Gastrocnemius medialis (tissue), 4 donors: ENCODE measurements around the gene PNPT1. TPM values are rescaled to one million over a fixed set of nuclear protein-coding genes. Genes with fewer than 3 reads are reported as not detected.
"Not testable (repeated sequence)": the region's sequence is repeated elsewhere in the genome, so short reads cannot be mapped to it uniquely, and the experiment has no call there.

Experiments
- ATAC-seq, 2 donors: fragments of 150-250 bp; one replicate each; pipeline ENCODE4 v1.9.1; 2016
- DNase-seq, 2 donors: peaks; one replicate each; pipeline ENCODE4 v3.0.0-alpha.2; 2019
- H3K27ac ChIP-seq, 4 donors: fragments of 200-600 bp; sonication (generic); 1 replicate in 1 of 4; 2 replicates in 3 of 4; pipeline ENCODE4 v1.5.1; 2016 to 2018; ENCODE audit warnings: mild to moderate bottlenecking in 2 of 4, moderate library complexity in 1 of 4
- H3K27me3 ChIP-seq, 3 donors: fragments of 200-600 bp; sonication (generic) in 2 of 3; 1 replicate in 1 of 3; 2 replicates in 2 of 3; pipeline versions ENCODE4 v1.5.1 to v1.6.0; 2016 to 2019; ENCODE audit warnings: mild to moderate bottlenecking in 1 of 3, moderate library complexity in 1 of 3
- H3K36me3 ChIP-seq, 2 donors: fragments of 200-600 bp; sonication (generic) in 1 of 2; one replicate each; pipeline ENCODE4 v1.5.1; 2017 to 2018
- H3K4me1 ChIP-seq, 2 donors: fragments of 200-600 bp; sonication (generic) in 1 of 2; one replicate each; pipeline ENCODE4 v1.5.1; 2016 to 2017; ENCODE audit warnings: mild to moderate bottlenecking in 2 of 2
- H3K4me3 ChIP-seq, 4 donors: fragments of 200-600 bp; sonication (generic) in 3 of 4; 1 replicate in 1 of 4; 2 replicates in 3 of 4; pipeline ENCODE4 v1.5.1; 2016 to 2019; ENCODE audit warnings: mild to moderate bottlenecking in 2 of 4
- H3K9me3 ChIP-seq, 3 donors: fragments of 200-600 bp; sonication (generic) in 2 of 3; 1 replicate in 1 of 3; 2 replicates in 2 of 3; pipeline ENCODE4 v1.5.1; 2016 to 2019
- CTCF ChIP-seq, 5 experiments: fragments of 450-650 bp in 3 of 5; fragments of 200-600 bp in 2 of 5; sonication (generic) in 2 of 5; IDR thresholded peaks in 4 of 5; conservative IDR thresholded peaks in 1 of 5; 1 replicate in 4 of 5; 2 replicates in 1 of 5; pipeline ENCODE4 v1.5.1; 2016 to 2019; ENCODE audit warnings: antibody characterized with exemption in 5 of 5, mild to moderate bottlenecking in 3 of 5, moderate library complexity in 3 of 5
- POLR2A ChIP-seq, 2 donors: fragments of 450-650 bp; IDR thresholded peaks; one replicate each; pipeline ENCODE4 v1.6.1; 2017; ENCODE audit warnings: antibody characterized with exemption in 2 of 2, mild to moderate bottlenecking in 2 of 2, moderate library complexity in 2 of 2
- in situ Hi-C, 4 donors: fragments of 200-750 bp; cut with MboI; loops; one replicate each; pipeline versions ENCODE4 v1.15.0 to v1.8.0; 2017; ENCODE audit warnings: low sequenced_read_pairs in 4 of 4
- intact Hi-C: fragments of 100-400 bp; cut with DNase I; formaldehyde crosslinking; loops from one replicate; pipeline ENCODE4 v1.15.1; 2023; ENCODE audit warnings: low total_unique reads
- total RNA-seq, 4 donors: library from RNA; depleted of rRNA; stranded (reverse); fragments of >200 nt; gene quantifications; one replicate each; pipeline versions ENCODE4 v1.1.0 to v1.2.3, GENCODE V29; 2016

The PNPT1 gene
- 10 to 100 TPM; 14.1 to 26.0 (median 20.5) TPM for total RNA-seq

GRCh38 chr2:55693181-55694125 is at the start of gene PNPT1:
PNPT1 (minus strand) TSS chr2:55693844; CDS start chr2:55693823, 21 bp downstream.
- intact Hi-C loops, result loop anchor here (2.0 kb wide), 1 partner anchor 77 kb away; the partner anchor contains the start of gene PPP4R3B
- Histone ChIP-seq H3K27ac (peak within 1 kb of the TSS; percentile 66 to 78 (median 68)), H3K27me3 (no peaks in the 10 kb centered on the region), H3K4me3 (peak within 1 kb of the TSS; percentile 65 to 91 (median 86)), H3K36me3 (no peaks in the 10 kb centered on the region), H3K9me3 (no peaks in the 10 kb centered on the region), H3K4me1 (no peaks in the 10 kb centered on the region)
- in situ Hi-C loops, result no loop called here
- TF ChIP-seq POLR2A (IDR thresholded peaks at IDR 0.05) (peak in 1 of 2 donors; percentile 46), CTCF (IDR thresholded peaks at IDR 0.05 in 4 of 5, conservative IDR thresholded peaks at IDR 0.05 in 1 of 5) (no peak)
- ATAC-seq (peak; percentile 98 to 99), DNase-seq (peak; percentile 90 to 91)

GRCh38 chr2:55742996-55743395 is 49.4 kb upstream of the PNPT1 start:
- ATAC-seq (no peak), DNase-seq (no peak)
- in situ Hi-C loops, result no loop called here
- Histone ChIP-seq H3K4me3 (no peak overlapping the region), H3K27me3 (no peaks in the 10 kb centered on the region), H3K4me1 (no peaks in the 10 kb centered on the region), H3K27ac (no peak overlapping the region), H3K9me3 (no peaks in the 10 kb centered on the region), H3K36me3 (no peaks in the 10 kb centered on the region)
- intact Hi-C loops, result no loop called here
- TF ChIP-seq CTCF (IDR thresholded peaks at IDR 0.05 in 4 of 5, conservative IDR thresholded peaks at IDR 0.05 in 1 of 5) (no peak), POLR2A (IDR thresholded peaks at IDR 0.05) (no peak)

GRCh38 chr2:55736019-55736536 is 42.4 kb upstream of the PNPT1 start:
- in situ Hi-C loops, H3K27ac ChIP-seq, H3K4me3 ChIP-seq, H3K4me1 ChIP-seq, H3K27me3 ChIP-seq, ATAC-seq, H3K9me3 ChIP-seq, intact Hi-C loops, DNase-seq, H3K36me3 ChIP-seq: not testable (repeated sequence)

GRCh38 chr2:55734726-55735125 is 41.1 kb upstream of the PNPT1 start:
- no peak overlapping the region for H3K4me3 ChIP-seq
- no peaks in the 10 kb centered on the region for H3K36me3 ChIP-seq
- in situ Hi-C loops, result no loop called here
- intact Hi-C loops, result no loop called here
- TF ChIP-seq POLR2A (IDR thresholded peaks at IDR 0.05) (no peak), CTCF (IDR thresholded peaks at IDR 0.05 in 4 of 5, conservative IDR thresholded peaks at IDR 0.05 in 1 of 5) (no peak)
- no peak for ATAC-seq
- H3K27me3 ChIP-seq, result no peaks in the 10 kb centered on the region
- H3K27ac ChIP-seq, result no peak overlapping the region
- H3K4me1 ChIP-seq, result no peaks in the 10 kb centered on the region
- H3K9me3 ChIP-seq, result no peaks in the 10 kb centered on the region
- DNase-seq, result no peak

- intact Hi-C loops (no loop called here), in situ Hi-C loops (no loop called here)
- no peak for DNase-seq
- peak overlapping the region in 2 of 4 donors; percentile 0 to 2 for H3K27ac ChIP-seq
- no peaks in the 10 kb centered on the region for H3K9me3 ChIP-seq
- H3K27me3 ChIP-seq, result no peaks in the 10 kb centered on the region
- no peaks in the 10 kb centered on the region for H3K36me3 ChIP-seq
- H3K4me3 ChIP-seq, result no peak overlapping the region
- ATAC-seq, result no peak
- no peak for TF ChIP-seq POLR2A (IDR thresholded peaks at IDR 0.05)
- no peak for TF ChIP-seq CTCF (IDR thresholded peaks at IDR 0.05 in 4 of 5, conservative IDR thresholded peaks at IDR 0.05 in 1 of 5)
- no peaks in the 10 kb centered on the region for H3K4me1 ChIP-seq
These were observed 39.7 kb upstream of the PNPT1 start for GRCh38 chr2:55733335-55733734.
